Stimulated activated CD8-positive, alpha-beta memory T cell treated with anti-CD3 and anti-CD28 coated beads, Interleukin-12 subunit alpha, Interleukin-12 subunit beta, amount 100 ng/mL, for 1 hour (primary cell): ENCODE data around the gene ZNF691.
"Not testable (repeated sequence)": the region's sequence is repeated elsewhere in the genome, so short reads cannot be mapped to it uniquely, and the experiment has no call there.

Source experiments
- DNase-seq: peaks from one replicate; pipeline ENCODE4 v3.0.0-alpha.2; 2020; ENCODE audit warnings: low read depth

Gene ZNF691

DNA sequence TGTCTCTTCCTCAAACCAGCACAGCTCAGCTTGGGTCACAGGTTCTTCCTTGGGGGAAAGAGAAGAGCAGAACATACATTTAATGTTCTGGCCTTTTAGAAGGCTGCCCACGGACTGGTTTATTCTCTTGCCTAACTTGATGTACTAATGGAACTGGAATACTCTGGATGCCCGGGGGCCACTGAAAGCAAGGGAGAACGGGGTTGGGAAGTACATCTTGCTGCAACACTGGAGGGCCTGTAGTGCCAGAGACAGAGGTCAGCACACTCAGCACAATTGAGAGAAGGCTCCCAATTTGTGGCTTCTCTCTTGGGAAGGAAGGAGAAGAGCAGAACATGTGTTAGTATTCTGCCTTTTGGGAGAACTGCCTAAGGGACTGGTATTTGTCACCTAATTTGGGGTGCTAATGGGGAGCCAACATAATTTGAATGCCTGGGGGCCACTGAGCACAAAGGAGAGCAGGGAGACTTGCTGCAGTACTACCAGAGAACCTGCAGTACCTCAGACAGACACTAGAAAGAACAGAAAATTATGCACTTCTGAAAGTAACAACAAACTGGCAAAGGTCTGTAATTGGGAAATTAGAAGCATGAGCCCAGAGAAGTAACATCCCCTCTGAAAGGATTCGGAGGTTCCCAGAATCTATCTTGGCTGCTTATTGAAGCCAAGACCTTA, 14.1 kb downstream of the ZNF691 start:
- no peak for DNase-seq

DNA sequence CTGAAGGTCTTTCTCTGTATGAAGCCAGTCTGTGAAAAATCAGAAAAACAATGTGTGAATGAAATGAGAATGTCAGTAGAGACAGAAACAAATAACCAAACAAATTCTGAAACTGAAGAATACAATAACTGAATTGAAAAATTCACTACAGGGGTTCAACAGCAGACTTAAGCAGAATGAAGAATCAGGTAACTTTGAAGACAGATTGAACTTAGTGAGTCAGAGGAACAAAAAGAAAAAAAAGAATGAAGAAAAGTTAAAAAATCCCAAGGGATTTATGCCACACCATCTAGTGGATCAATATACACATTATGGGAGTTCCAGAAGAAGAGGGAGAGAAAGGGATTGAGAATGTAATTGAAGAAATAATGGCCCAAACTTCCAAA, 14.6 kb downstream of the ZNF691 start:
- no peak for DNase-seq

DNA sequence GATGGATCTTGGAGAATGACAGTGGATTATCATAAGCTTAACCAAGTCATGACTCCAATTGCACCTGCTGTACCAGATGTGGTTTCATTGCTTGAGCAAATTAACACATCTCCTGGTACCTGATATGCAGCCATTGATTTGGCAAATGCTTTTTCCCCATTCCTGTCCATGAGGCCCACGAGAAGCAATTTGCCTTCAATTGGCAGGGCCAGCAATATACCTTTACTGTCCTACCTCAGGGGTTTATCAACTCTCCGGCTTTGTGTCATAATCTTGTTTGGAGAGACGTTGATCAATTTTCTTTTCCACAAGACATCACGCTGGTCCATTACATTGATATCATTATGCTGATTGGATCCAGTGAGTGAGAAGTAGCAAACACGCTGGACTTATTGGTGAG, 20.1 kb downstream of the ZNF691 start:
- no peak for DNase-seq

DNA sequence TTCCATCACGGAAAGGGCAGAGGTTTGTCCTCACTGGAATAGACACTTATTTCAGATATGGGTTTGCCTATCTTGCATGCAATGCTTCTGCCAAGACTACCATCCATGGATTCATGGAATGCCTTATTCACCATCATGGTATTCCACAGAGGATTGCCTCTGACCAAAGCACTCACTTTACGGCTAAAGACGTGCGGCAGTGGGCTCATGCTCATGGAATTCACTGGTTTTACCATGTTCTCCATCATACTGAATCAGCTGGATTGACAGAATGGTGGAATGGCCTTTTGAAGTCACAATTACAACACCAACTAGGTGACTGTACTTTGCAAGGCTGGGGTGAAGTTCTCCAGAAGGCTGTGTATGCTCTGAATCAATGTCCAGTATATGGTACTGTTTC, 22.1 kb downstream of the ZNF691 start:
- not testable (repeated sequence) for DNase-seq

DNA sequence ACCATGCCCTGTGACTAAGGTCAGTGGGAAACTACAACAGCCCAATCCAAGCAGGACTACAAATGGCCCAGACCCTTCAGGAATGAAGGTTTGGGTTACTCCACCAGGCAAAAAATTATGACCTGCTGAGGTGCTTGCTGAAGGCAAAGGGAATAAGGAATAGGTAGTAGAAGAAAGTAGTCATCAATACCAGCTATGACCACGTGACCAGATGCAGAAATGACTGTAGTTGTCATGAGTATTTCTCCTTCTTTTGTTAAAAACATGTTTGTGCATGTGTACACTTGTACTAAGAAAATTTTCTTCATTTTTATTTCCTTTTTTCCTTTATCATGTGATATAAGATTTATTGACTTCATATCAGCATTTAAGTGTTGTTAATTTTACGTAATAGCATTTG, 22.8 kb downstream of the ZNF691 start:
- DNase-seq = not testable (repeated sequence)

DNA sequence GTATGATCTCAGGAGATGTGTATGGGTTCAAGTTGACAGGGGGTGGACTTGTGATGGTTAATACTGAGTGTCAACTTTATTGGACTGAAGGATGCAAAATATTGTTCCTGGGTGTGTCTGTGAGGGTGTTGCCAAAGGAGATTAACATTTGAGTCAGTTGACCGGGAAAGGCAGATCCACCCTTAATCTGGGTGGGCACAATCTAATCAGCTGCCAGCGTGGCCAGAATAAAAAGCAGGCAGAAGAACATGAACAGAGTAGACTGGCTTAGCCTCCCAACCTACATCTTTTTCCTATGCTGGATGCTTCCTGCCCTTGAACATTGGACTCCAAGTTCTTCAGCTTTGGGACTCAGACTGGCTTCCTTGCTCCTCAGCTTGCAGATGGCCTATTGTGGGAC, 23.3 kb downstream of the ZNF691 start:
- DNase-seq = not testable (repeated sequence)

DNA sequence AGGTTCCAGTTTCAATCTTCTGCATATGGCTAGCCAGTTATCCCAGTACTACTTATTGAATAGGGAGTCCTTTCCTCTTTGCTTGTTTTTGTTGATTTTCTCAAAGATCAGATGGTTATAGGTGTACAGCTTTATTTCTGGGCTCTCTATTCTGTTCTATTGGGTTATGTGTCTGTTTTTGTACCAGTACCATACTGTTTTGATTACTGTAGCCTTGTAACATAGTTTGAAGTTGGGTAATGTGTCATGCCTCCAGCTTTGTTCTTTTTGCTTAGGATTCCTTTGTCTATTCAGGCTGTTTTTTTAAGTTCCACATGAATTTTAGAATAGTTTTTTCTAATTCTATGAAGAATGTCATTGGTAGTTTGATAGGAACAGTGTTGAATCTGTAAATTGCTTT, 26.7 kb downstream of the ZNF691 start:
- not testable (repeated sequence) for DNase-seq

DNA sequence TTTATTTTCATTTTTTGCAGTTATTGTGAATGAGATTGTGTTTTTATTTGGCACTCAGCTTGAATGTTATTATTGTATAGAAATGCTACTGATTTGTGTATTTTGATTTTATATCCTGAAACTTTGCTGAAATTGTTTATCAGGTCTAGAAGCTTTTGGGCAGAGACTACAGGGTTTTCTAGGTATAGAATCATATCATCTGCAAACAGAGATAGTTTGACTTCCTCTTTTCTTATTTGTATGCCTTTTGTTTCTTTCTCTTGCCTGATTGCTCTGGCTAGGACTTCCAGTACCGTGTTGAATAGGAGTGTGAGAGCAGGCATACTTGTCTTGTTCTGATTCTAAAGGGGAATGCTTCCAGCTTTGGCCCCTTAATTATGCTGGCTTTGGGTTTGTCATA, 27.3 kb downstream of the ZNF691 start:
- no peak for DNase-seq

DNA sequence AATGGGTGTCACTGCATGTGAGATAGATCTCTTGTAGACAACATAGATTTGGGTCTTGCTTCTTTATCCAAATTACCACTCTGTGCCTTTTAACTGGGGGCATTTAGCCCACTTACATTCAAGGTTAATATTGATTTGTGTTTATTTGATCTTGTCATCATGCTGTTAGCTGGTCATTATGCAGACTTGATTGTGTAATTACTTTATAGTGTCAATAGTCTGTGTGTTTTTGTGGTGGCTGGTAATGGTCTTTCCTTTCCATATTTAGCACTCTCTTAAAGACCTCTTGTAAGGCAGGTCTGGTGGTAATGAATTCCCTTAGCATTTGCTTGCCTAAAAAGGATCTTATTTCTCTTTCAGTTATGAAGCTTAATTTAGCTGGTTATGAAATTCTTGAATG, 29.6 kb downstream of the ZNF691 start:
- DNase-seq = no peak

DNA sequence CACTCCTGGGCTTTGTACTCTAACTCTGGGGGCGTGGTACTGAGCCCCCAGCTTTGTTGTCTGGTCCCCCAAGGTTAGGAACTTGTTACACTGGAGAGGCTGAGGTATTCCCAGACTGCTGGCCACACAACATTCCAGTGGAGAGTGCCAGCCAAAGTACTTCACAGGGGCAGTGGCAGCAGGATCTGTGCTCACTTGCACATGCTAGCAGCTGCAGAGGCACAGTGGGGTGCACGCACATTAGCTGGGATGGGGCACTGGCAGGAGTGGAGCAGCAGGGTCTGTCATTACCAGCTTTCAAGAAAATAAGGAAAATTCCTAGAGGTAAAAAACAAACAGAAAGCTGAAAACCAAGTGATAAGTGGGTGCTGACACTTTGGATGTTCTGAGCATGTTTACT, 31.0 kb downstream of the ZNF691 start:
- DNase-seq = no peak

DNA sequence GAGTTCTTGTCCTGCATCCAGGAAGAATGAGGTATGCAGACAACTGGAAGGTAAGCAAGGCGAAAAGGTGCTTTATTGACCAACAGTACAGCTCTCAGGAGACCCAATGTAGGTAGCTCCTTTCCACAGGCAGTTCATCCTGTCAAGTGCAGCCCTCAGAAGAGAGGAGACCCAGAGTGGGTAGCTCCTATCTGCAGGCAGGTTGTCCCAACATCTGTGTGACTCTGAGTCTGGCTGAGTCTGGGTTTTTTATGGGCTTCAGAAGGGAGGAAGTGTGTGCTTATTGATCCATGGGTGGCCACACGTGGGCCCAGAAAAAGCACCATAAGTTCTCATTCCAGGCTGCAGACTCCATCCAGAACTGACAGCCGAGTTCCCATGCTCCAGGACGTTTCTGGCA, 34.0 kb downstream of the ZNF691 start:
- no peak for DNase-seq

DNA sequence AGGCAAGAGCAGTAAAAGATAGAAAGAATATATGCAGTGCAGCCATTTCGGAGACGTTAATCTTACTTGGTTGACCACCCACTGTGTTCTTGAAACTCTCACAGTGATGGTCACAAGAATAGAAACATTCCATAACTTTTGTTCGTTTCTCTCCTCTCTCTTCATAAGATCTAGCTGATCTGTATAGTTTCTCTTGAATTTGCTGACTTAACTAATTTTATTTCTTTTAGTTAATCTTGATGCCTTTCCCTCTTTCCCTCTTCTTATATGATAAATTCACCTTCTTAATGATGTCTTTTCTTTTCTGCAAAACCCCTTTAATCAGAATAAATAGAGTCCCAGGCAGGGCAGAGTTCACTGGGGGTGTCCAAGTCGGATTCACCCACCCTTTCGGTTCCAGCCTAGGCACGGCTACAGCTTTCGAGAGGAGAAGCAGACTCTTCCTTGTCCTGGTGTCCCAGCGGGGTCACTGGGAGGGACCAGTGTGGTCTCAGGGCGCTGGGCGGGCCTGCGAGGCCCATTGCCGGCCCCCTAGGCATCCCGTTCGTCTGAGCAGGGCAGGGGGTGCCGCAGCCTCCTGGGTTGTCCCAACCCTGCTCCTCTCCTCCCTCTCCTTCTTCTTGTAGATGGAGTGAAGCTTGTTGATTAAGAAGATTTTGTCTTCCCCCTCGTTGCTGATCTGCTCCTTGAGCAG, 39.8 kb downstream of the ZNF691 start:
- no peak for DNase-seq

DNA sequence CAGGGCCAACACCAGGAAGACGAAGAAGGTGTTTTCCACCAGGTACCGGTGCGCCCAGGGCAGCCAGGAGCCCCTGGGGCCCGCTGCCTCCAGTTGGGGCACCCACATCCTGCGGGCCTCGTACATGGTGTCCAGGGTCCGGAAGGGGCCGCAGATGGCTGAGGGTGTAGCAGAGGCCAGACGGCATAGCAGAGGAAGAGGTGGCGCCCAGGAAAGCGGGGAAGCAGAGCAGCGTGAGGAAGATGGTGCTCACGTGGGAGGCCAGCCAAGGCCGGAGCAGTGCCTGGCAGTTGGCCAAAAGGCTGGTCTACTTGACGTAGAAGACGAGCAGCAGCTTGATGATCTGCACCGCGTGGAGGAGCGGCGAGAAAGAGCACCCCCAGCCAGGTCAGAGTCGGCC, 40.4 kb downstream of the ZNF691 start:
- DNase-seq = no peak

DNA sequence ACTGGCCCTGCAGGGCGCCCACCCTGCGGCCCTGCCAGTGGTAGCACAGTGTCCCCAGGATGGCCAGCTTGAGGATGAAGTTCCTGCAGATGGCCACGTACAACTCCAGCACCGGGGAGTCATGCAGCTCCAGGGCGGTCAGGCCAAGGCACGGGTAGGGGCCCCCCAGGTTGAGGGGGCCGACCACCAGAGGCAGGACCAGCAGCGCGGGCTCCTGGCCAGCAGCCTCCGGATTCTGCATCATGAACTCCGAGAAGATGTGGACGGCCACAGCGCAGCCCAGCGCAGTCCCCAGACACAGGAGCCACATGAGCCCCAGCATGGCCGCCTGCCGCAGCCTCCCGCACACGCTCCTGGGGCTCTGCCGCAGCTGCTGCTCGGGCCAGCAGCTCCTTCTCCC, 41.0 kb downstream of the ZNF691 start:
- no peak for DNase-seq

DNA sequence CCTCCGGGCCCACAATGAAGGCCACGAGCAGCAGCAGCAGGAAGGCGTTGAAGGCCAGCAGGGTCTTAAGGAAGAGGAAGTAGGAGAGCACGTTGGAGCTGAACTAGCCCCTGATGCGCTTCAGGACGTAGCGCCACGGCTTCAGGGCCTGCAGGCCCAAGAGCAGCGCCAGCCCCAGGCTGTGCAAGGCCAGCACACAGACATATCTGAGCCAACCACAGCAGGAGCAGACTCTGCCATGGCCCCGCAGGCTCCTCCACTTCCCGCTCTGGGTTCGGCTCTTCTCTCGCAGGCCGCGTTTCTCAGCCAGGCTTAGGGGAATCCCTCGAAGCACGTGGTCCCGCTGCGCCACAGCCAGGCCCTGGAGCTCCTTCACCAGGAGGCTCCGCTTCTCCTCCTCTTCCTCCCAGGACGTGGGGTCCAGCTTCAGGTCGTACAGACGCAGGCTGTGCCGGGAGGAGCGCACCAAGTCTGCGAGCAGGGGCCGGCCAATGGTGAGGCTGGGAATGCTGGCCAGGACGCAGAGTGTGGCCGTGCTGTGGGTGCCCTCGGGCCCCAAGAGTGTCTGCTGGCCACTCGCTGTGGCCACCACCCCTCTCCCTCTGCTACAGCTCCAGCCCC, 41.7 kb downstream of the ZNF691 start:
- no peak for DNase-seq

DNA sequence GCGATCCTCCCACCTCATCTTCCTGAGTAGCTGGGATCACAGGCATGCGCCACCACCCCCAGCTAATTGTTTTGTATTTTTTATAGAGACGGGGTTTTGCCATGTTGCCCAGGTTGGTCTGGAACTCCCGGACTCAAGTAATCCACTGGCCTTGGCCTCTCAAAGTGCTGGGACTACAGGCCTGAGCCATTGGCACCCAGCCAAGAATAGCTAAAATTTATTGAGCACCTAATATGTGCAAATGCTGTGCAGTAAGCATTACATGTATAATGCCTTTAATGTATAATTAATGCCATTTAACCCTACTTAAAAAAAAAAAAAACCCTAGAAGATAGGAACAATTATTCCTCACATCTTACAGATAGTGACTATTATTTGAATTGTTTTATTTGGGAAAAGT, 42.9 kb downstream of the ZNF691 start:
- DNase-seq = no peak

DNA sequence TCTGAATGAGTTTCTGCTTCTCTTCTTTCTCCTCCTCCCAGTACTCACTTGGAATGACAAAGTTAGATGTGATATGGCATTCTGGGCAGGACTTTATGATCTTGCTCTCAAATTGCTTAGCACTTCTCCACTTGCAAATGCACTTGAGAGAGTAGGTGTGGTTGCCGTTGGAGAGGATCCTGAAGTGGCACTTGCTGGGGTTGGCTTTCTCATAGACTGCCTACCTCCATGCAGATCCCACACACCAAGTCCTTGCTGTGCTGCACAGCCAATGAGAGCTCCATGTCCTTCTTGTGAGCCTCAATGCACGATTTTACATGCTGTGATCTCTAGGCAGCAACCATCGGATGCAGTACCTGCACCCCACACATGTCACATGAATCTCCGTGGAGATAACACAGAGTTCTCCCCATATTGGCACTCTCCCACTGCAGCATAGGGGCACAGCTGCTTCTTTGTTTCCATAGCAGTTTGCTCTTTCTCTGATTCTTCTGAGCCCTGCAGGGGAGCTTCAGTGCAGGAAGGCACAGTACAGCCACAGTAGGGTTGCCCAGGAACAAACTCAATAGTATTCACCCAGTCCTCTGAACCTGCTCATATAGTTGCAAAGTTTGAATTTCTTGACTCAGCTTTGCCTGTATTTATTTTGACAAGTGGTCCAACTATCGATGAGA, 45.2 kb downstream of the ZNF691 start:
- no peak for DNase-seq

DNA sequence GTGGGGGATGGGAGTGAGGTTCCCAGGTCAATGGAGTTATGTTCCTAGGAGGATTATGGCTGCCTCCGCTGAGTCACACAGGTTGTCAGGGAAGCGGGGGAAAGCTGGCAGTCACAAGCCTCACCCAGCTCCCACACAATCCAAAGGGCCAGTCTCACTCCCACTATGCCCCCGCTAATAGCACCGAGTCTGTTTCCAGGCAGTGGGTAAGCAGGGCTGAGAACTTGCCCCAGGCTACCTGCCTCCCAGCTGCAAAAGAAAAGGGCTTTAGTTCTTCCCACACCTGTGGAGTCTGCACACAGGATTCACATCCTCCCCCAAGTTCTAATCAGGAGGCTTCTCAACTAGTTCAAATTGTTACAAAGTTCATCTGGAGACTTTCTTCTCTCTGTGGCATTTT, 53.5 kb downstream of the ZNF691 start:
- not testable (repeated sequence) for DNase-seq
